HG03039 (cell line): ENCODE results near the gene PRC1.

Experiments
- ATAC-seq: cut with Tn5 transposase; IDR thresholded peaks from one replicate; pipeline ENCODE4 v1.9.1; 2021; ENCODE audit warnings: mild to moderate bottlenecking, moderate library complexity; ENCODE audit not compliant: unreplicated experiment

The PRC1 gene

GRCh38 chr15:90956274-90957030 lies 37.9 kb downstream of the PRC1 start:
- no peak for ATAC-seq

- no peak for ATAC-seq
These were observed 38.6 kb downstream of the PRC1 start for GRCh38 chr15:90955624-90956273.

GRCh38 chr15:90954712-90955623 lies 39.4 kb downstream of the PRC1 start, which contains the start of gene RCCD1:
TSS of gene RCCD1 (plus strand) at chr15:90954884. CDS start at chr15:90956735, 1,851 bp downstream.
- ATAC-seq, result peak; percentile 88

DNA sequence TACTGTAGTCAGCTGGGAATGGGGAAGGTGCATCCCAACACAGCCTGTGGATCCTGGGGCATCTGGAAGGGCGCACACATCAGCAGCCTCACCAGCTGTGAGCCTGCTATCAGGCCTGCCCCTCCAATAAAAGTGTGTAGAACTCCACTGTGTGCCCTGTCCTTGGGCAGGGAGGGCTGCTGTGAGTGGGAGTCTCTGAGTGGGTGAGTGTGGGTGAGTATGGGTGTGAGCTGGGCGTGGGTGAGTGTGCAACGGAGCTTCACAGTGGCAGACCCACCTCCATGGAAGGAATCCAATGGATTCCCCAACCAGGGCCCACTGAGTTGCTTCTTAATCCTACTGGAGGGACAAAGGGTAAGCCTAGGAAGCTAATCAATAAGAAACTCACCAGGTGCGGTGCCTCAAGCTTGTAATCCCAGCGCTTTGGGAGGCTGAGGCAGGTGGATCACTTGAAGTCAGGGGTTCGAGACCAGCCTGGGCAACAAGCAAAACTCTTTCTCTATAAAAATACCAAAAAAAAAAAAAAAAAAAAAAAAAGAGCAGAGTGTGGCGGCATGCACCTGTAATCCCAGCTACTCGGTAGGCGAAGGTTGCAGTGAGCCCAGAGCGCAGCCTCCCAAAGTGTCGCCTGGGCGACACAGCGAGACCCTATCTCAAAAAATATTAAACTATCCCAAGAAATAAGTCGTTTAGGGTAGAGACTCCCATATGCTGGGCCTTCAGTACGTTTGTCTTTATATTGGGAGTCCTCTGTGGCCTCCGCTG lies 40.2 kb downstream of the PRC1 start:
- no peak for ATAC-seq

GRCh38 chr15:90952901-90953677 lies 41.2 kb downstream of the PRC1 start:
- no peak for ATAC-seq

GRCh38 chr15:90950676-90951075 lies 43.7 kb downstream of the PRC1 start:
- ATAC-seq, result no peak

DNA sequence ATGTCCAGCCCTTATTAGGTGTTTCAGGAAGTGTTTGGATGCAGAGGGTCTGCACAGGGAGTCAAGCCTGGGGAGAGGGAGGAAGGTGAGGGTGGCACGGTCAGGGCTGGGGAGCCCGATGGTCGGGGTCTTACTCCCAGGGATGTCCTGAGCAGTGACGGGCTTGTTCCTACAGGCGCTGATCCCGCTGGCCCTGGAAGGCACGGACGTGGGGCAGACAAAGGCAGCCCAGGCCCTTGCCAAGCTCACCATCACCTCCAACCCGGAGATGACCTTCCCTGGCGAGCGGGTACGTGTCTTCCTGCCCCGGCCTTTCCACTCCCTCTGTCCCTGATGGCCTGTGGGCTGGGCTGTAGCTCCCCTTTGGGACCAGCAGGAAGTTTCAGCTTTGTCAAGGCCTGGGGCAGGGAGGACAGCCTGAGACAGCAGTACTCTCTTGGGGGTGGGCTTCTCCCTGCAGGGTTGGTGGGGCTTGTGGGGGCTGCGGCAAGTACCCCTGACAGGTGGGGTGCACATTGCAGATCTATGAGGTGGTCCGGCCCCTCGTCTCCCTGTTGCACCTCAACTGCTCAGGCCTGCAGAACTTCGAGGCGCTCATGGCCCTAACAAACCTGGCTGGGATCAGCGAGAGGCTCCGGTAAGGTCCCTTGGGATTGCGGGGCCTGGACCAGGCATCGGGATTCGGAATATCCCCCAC lies 44.2 kb downstream of the PRC1 start:
- ATAC-seq, result no peak

GRCh38 chr15:90948506-90948905 lies 45.8 kb downstream of the PRC1 start:
- no peak for ATAC-seq

GRCh38 chr15:90947577-90948357 lies 46.6 kb downstream of the PRC1 start:
- ATAC-seq, result no peak

DNA sequence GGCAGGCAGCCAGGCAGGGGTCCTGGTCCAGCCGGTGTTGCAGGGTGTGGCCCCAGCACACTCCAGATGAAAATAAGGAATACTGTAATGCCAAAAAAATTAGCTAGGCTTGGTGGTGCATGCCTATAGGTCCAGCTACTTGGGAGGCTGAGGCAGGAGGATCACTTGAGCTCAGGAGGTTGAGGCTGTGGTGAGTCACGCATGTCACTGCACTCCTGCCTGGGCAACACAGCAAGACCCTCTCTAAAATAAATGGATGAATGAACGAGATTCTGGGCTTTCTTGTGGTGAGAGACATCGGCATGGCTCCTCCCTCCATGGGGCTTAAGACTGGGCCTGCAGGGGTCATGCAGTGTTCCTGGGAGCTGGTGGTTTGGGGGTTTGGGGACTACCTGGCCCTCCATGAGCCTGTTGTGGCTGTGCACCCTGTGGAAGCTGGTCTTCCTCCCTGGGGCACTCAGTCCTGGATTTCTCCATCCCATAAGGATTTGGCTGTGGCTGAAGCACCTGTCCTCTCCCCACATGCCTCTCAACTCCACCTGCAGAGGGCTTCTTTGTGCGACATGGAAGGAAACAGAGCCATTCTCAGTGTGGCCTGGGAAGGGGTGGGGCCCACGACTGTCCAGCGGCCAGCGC lies 47.3 kb downstream of the PRC1 start:
- no peak for ATAC-seq

DNA sequence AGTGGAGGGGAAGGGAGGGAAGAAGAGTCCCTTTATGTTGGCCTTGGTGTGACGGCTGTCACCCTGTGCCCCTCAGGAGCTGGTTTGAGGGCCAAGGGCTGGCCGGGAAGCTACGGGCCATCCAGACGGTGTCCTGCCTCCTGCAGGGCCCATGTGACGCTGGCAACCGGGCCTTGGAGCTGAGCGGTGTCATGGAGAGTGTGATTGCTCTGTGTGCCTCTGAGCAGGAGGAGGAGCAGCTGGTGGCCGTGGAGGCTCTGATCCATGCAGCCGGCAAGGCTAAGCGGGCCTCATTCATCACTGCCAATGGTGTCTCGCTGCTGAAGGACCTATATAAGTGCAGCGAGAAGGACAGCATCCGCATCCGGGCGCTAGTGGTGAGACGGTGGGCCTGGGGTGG lies 47.8 kb downstream of the PRC1 start:
- ATAC-seq, result no peak

DNA sequence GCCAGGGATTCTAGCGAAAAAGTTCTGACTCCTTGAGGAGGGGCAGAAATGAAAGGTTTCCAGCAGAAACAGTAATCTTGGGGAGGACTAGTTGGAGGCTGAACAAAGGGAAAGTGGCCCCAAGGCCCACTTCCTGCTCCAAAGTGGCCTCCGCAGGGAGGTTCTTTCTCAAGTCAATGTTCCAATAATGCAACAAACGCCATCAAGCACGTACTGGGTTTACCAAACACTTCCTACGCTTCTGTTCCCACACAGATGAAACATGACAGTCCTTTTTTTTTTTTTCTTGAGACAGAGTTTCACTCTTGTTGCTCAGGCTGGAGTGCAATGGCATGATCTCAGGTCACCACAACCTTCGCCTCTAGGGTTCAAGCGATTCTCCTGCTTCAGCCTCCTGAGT lies 49.2 kb downstream of the PRC1 start:
- ATAC-seq, result no peak

GRCh38 chr15:90942354-90943120 lies 51.8 kb downstream of the PRC1 start:
- no peak for ATAC-seq

DNA sequence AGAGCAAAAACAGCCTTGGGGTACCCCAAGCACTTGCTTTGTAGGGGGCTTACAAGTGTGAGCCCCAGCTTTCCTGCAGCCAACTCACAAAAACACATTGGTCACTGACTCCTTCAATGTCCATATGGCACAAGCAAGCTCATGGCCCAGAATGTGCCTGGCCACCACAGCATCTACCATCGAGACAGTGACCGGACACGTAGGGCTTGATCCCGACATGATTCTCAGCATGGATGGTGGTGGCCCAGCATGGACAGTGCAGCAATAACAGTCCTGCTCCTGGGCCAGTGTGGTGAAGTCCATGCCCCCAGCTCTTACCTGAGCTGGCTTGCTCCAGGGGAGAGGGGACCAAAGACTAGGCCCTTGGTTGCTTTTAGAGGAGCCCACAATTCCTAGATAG lies 53.3 kb downstream of the PRC1 start:
- ATAC-seq, result no peak

DNA sequence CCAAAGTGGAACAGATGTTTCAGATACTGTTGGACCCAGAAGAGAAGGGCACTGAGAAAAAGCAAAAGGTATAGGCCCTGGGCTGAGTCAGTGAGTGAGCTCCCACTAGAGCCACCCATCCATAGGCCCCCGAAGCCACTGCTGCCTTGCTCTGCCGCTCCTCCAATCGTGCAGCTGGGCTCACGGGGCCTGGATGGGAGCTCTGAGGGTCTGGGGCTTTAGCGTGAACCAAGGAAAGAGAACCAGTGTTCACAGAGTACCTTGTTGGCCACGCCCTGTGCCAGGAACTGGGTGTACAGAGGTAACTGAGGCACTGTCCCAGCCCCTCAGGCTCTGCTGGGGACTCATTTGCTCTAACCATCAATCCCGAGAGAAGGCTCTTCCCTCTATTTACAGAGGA lies 54.6 kb downstream of the PRC1 start:
- ATAC-seq, result no peak

DNA sequence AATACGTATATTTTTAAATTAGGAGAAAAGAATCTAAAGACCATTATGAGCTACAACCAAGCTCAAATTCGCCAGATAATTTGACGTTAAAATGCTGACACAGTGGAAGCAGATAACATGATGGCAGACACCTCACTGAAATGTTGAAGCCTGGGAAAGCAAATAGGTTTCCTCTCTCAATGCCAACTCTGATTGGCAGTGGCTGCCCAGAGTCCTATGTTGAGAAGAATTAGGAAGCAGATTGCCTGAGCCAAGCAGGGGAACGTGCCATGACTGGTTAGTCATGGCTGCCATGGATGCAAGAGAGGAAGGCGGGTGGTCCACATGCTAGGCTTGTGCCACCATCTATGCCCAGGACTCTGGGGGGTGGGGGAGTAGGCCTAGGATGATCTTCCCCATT lies 56.1 kb downstream of the PRC1 start:
- no peak for ATAC-seq

DNA sequence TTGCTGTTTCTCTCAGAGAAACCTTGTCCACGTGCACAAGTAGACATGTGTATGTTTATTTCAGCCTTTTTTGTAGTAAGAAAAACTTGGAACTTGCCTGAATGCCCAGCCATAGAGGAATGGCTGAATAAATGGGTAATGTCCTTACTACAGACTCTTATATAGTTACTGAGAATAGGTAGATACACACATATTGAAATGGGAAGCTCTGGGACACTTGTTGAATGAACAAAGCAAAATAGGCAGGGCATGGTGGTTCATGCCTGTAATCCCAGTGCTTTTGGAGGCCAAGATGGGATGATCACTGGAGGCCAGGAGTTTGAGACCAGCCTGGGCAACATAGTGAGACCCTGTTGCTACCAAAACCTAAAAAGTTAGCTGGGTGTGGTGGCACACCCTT lies 57.5 kb downstream of the PRC1 start:
- ATAC-seq, result no peak
